A172 (cell line): Measurements from ENCODE around the gene DPPA2. TPM values are rescaled to one million over a fixed set of nuclear protein-coding genes. Genes with fewer than 3 reads are reported as not detected.

Experiments
- DNase-seq: peaks from one replicate; pipeline ENCODE4 v3.0.0-alpha.2; 2015; ENCODE audit warnings: low spot score
- total RNA-seq: library from RNA; depleted of rRNA; stranded (reverse); fragments of >200 nt; shearing (Covaris generic); gene quantifications from 2 replicates; pipeline ENCODE4 v1.2.3, GENCODE V29; 2014; rRNA removed

Gene DPPA2
- total RNA-seq, 1 experiment from 2014 or later, result not detected

- DNase-seq, result no peak
Measured at GRCh38 chr3:109325109-109325508, 8.8 kb upstream of the DPPA2 start.

GRCh38 chr3:109313061-109313460 lies 3.3 kb downstream of the DPPA2 start:
- DNase-seq, result no peak

GRCh38 chr3:109297496-109297895 lies 18.8 kb downstream of the DPPA2 start:
- DNase-seq, result no peak

- no peak for DNase-seq
Measured at GRCh38 chr3:109284071-109284470, 32.2 kb downstream of the DPPA2 start.

- DNase-seq, result no peak
Measured at GRCh38 chr3:109278546-109278945, 37.8 kb downstream of the DPPA2 start.

- no peak for DNase-seq
Measured at GRCh38 chr3:109278141-109278540, 38.2 kb downstream of the DPPA2 start.

GRCh38 chr3:109275702-109276293 lies 40.5 kb downstream of the DPPA2 start:
- peak; percentile 47 for DNase-seq

GRCh38 chr3:109270779-109271178 lies 45.5 kb downstream of the DPPA2 start:
- no peak for DNase-seq

GRCh38 chr3:109269577-109270275 lies 46.6 kb downstream of the DPPA2 start:
- no peak for DNase-seq

GRCh38 chr3:109268181-109268580 lies 48.1 kb downstream of the DPPA2 start:
- no peak for DNase-seq

GRCh38 chr3:109265295-109265694 lies 51.0 kb downstream of the DPPA2 start:
- DNase-seq, result peak; percentile 52

GRCh38 chr3:109257269-109257668 lies 59.0 kb downstream of the DPPA2 start:
- peak; percentile 84 for DNase-seq

GRCh38 chr3:109254770-109255169 lies 61.5 kb downstream of the DPPA2 start:
- DNase-seq, result no peak

GRCh38 chr3:109252641-109253040 lies 63.7 kb downstream of the DPPA2 start:
- no peak for DNase-seq

Other genes starting within 250 kb of the DPPA2 start
- gene MORC1, start 198.4 kb downstream of the DPPA2 start, total RNA-seq, result not detected in 2 replicates
- gene C3orf85, start 179.8 kb downstream of the DPPA2 start, total RNA-seq, result not detected in 2 replicates
- not detected in 2 replicates for gene DPPA4, start 21.0 kb upstream of the DPPA2 start, total RNA-seq